T-helper 1 cell treated with Interleukin-12 subunit alpha and Interleukin-12 subunit beta and Interleukin-4 antibody, amounts not matched to agents 30 μg/mL and 1 μg/mL, for 36 hours (primary cell): ENCODE results near the gene ATPAF2.

Source experiments
- H3K27ac Mint-ChIP-seq: one replicate; pipeline ENCODE4 v1.8.0; 2021; ENCODE audit warnings: mild to moderate bottlenecking, mixed read lengths
- H3K27me3 Mint-ChIP-seq: one replicate; pipeline ENCODE4 v1.8.0; 2021; ENCODE audit warnings: low read depth, mixed read lengths
- H3K36me3 Mint-ChIP-seq: one replicate; pipeline ENCODE4 v1.8.0; 2021; ENCODE audit warnings: low read depth, mixed read lengths
- H3K4me1 Mint-ChIP-seq: one replicate; pipeline ENCODE4 v1.8.0; 2021; ENCODE audit warnings: low read depth, mixed read lengths
- H3K4me3 Mint-ChIP-seq: one replicate; pipeline ENCODE4 v1.8.0; 2021; ENCODE audit warnings: mild to moderate bottlenecking, moderate library complexity, mixed read lengths
- H3K9me3 Mint-ChIP-seq: one replicate; pipeline ENCODE4 v1.8.0; 2021; ENCODE audit warnings: mixed read lengths

Gene ATPAF2

DNA sequence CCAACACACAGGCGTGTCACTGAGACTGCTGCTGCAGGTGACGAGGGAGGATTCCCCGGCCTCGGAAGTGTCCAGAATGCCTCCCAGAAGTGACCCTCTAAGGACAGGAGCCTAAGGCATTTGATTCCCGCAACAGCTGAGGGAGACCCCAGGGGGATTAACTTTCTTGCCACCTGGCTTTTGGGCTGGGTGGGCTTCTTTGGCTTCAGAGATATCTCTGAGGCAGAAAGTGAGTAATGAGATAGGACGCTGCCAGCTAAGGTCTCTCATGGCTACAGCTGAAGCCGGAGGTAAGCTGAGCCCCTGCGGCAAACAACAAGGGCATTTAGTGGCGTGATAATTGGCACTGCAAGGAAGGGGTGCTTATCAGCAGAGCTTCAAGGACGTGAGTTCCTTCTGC is 49.4 kb downstream of the ATPAF2 start:
- no peaks in the 10 kb centered on the region for H3K4me1 Mint-ChIP-seq
- H3K36me3 Mint-ChIP-seq = no peaks in the 10 kb centered on the region
- no peaks in the 10 kb centered on the region for H3K27me3 Mint-ChIP-seq
- no peaks in the 10 kb centered on the region for H3K9me3 Mint-ChIP-seq
- no peak overlapping the region for H3K4me3 Mint-ChIP-seq
- H3K27ac Mint-ChIP-seq = no peak overlapping the region

GRCh38 chr17:17989081-17989480 is 49.9 kb downstream of the ATPAF2 start:
- Mint-ChIP-seq H3K27ac (no peak overlapping the region), H3K4me1 (no peaks in the 10 kb centered on the region), H3K9me3 (no peaks in the 10 kb centered on the region), H3K27me3 (no peaks in the 10 kb centered on the region), H3K4me3 (no peak overlapping the region), H3K36me3 (no peaks in the 10 kb centered on the region)

DNA sequence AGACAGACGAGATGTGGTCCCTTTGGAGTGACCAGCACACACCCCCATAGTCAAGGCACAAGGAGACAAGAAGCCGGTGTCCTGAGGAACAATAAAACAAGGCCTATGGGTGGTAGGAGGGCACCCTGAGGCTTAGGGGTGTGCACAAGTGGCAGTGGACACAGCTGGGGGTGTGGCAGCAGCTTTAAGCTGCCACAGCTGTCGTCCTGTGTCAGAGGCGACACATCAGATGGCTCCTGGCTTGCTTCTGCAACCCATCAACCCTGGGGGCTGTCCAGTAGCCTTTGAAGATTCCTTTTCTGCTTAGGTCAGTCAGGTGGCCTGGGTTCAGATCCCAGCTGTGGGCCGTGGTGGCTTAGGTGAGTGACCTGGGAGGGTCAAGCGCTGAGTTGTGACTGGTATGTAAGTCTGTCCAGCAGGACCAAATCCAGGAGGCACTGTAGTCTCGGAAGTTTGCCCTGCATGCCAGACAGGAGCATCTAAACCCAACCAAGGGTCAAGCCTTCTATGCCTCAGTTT is 50.5 kb downstream of the ATPAF2 start:
- Mint-ChIP-seq H3K36me3 (no peaks in the 10 kb centered on the region), H3K4me3 (no peak overlapping the region), H3K4me1 (no peaks in the 10 kb centered on the region), H3K27ac (no peak overlapping the region), H3K27me3 (no peaks in the 10 kb centered on the region), H3K9me3 (no peaks in the 10 kb centered on the region)

- Mint-ChIP-seq H3K27me3 (no peaks in the 10 kb centered on the region), H3K4me3 (no peak overlapping the region), H3K9me3 (no peaks in the 10 kb centered on the region), H3K4me1 (no peaks in the 10 kb centered on the region), H3K36me3 (no peaks in the 10 kb centered on the region), H3K27ac (no peak overlapping the region)
These were observed 51.1 kb downstream of the ATPAF2 start for GRCh38 chr17:17987901-17988300.

DNA sequence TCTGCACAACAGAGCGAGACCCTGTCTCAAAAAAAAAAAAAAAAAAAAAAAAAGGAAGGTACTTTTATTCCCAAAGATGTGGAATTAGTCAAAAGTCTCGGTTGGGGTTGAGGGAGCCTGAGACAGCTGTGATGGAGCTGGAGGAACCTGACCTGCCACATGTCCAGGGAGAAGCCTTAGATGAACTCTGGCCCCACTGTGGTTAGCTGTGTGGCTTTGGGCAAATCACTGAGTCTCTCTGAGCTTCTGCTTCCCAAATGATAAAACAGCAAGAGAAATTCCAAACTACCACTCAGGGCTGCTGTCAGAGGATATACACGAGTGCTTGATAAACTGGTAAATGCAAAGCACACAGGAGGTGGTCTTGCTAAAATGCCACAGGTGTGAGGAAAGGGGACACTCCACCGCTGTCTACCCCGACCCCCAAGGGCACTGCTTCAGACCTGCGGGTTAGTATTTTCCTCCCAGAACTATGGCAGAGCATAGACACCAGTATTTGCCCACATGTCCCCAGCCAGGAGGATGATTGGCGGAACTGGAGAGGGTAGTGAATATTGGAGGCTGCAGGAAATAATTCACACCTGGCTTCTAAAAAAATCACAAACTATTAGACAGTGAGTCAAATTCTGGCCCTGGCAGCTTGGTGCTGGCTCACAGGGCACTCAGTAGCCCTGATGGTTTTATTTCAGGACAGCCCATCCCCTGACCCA is 51.6 kb downstream of the ATPAF2 start:
- no peak overlapping the region for H3K27ac Mint-ChIP-seq
- no peaks in the 10 kb centered on the region for H3K36me3 Mint-ChIP-seq
- no peaks in the 10 kb centered on the region for H3K27me3 Mint-ChIP-seq
- no peaks in the 10 kb centered on the region for H3K4me1 Mint-ChIP-seq
- no peaks in the 10 kb centered on the region for H3K9me3 Mint-ChIP-seq
- no peak overlapping the region for H3K4me3 Mint-ChIP-seq

DNA sequence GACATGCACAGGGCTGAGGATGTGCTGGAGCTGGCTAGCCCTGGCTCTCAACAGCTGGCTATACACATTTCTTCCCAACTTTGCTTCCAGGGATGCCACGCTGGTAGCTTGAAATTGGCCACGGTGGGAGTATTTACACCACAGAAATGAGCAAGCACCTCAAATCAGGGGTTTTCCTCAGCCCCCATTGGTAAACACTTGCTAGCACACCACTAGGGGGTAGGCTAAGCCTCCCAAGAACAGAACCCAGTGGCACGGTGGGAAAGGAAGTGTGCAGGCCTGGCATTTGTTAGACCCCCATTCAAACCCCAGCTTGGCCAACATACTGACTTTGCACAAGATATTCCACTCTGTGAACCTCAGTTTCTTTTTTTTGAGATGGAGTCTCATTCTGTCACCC is 53.4 kb downstream of the ATPAF2 start:
- no peak overlapping the region for H3K27ac Mint-ChIP-seq
- H3K36me3 Mint-ChIP-seq = no peaks in the 10 kb centered on the region
- no peaks in the 10 kb centered on the region for H3K27me3 Mint-ChIP-seq
- H3K9me3 Mint-ChIP-seq = no peaks in the 10 kb centered on the region
- no peaks in the 10 kb centered on the region for H3K4me1 Mint-ChIP-seq
- H3K4me3 Mint-ChIP-seq = no peak overlapping the region

DNA sequence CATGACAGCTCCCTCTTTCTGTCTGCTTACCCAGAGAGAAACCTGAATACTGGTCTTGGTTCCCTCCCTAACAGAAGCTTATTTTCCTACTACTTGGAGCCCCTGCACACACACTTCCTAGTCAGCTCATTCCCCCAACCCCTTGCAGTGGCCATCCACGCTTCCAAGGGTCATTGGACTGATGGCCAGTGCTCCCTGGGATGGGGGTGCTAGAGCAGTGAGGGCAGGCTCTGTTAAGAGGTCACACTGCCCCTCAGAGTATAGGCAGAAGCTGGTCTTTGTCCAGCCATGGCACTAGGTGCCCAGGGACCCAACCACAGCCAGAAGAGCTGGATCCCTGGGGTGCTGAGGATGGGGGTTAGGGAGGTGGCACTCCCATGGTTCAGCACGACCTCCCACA is 53.8 kb downstream of the ATPAF2 start:
- Mint-ChIP-seq H3K4me3 (no peak overlapping the region), H3K27me3 (no peaks in the 10 kb centered on the region), H3K27ac (no peak overlapping the region)

GRCh38 chr17:17983776-17984175 is 55.2 kb downstream of the ATPAF2 start:
- no peak overlapping the region for H3K4me3 Mint-ChIP-seq
- no peak overlapping the region for H3K27ac Mint-ChIP-seq
- H3K4me1 Mint-ChIP-seq = no peaks in the 10 kb centered on the region
- H3K27me3 Mint-ChIP-seq = no peaks in the 10 kb centered on the region
- H3K36me3 Mint-ChIP-seq = no peaks in the 10 kb centered on the region
- H3K9me3 Mint-ChIP-seq = no peaks in the 10 kb centered on the region

More for the DNA sequence above, 53.8 kb downstream of the ATPAF2 start:
- no peaks in the 10 kb centered on the region for H3K9me3 Mint-ChIP-seq
- H3K36me3 Mint-ChIP-seq = no peaks in the 10 kb centered on the region
- H3K4me1 Mint-ChIP-seq = no peaks in the 10 kb centered on the region

- no peak overlapping the region for H3K4me3 Mint-ChIP-seq
- H3K36me3 Mint-ChIP-seq = no peaks in the 10 kb centered on the region
- H3K4me1 Mint-ChIP-seq = no peaks in the 10 kb centered on the region
- H3K27ac Mint-ChIP-seq = no peak overlapping the region
- no peaks in the 10 kb centered on the region for H3K9me3 Mint-ChIP-seq
- no peaks in the 10 kb centered on the region for H3K27me3 Mint-ChIP-seq
These were observed 55.6 kb downstream of the ATPAF2 start for GRCh38 chr17:17983376-17983775.

DNA sequence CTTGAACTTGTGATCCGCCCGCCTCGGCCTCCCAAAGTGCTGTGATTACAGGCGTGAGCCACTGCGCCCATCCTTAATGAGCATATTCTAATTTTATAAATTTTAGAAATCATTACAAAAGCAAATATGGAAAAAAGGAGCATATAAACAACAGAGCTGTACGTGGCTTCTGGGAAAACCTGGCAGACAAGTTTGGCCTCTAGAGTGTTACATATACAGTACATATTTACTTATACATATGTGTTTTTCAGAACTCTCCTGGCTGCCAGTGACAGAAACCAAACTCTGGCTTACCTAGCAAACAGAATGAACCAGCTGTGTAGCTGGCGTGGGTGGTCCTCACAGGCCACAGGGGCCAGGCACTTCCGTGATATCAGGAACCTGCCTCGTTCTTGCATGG is 56.2 kb downstream of the ATPAF2 start:
- Mint-ChIP-seq H3K27me3 (no peaks in the 10 kb centered on the region), H3K4me1 (no peaks in the 10 kb centered on the region), H3K9me3 (no peaks in the 10 kb centered on the region), H3K4me3 (no peak overlapping the region), H3K27ac (no peak overlapping the region), H3K36me3 (no peaks in the 10 kb centered on the region)

DNA sequence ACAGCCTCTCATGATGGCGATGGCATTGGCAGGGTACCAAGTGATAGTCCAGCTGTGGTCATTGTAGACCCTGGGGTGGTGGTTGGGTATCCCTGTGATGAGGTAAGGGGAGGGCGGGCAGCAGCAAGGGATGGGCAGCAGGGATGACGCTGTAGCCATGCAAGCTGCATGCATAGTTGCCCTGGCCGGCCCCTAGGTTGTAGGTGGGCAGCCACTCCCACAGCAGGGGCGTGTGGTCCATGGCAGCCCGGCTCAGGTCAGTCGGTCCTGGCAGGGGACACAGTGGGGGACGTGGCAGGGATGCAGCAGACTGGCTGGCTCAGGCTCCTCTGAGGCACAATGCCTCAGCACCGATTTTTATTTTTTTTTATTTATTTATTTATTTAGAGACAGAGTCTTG is 57.6 kb downstream of the ATPAF2 start:
- Mint-ChIP-seq H3K4me1 (no peaks in the 10 kb centered on the region), H3K9me3 (no peaks in the 10 kb centered on the region), H3K4me3 (no peak overlapping the region), H3K36me3 (no peaks in the 10 kb centered on the region), H3K27ac (no peak overlapping the region), H3K27me3 (no peaks in the 10 kb centered on the region)

DNA sequence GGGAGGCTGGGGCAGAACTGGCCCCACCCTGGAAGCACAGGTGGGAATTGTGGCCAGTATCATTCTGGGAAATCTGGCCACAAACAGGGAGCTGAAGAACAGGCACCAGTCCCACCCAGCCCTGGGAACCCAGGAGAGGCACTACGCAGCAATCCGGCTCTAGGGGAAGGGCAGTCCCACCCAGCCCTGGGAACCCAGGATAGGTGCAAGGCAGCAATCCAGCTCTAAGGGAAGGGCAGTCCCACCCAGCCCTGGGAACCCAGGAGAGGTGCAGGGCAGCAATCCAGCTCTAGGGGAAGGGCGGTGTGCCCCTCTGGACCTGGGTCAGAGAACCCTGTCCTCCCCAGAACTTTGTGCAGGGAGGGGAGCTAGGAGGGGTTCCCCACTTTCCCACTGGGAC is 59.2 kb downstream of the ATPAF2 start:
- Mint-ChIP-seq H3K4me3 (no peak overlapping the region), H3K27ac (no peak overlapping the region), H3K36me3 (no peaks in the 10 kb centered on the region), H3K27me3 (no peaks in the 10 kb centered on the region), H3K4me1 (peaks cover 2% of the 10 kb centered on the region), H3K9me3 (no peaks in the 10 kb centered on the region)

GRCh38 chr17:17978481-17979424 is 60.2 kb downstream of the ATPAF2 start:
- Mint-ChIP-seq H3K4me3 (no peak overlapping the region), H3K9me3 (no peaks in the 10 kb centered on the region), H3K27ac (no peak overlapping the region), H3K36me3 (no peaks in the 10 kb centered on the region), H3K4me1 (peaks cover 3% of the 10 kb centered on the region), H3K27me3 (no peaks in the 10 kb centered on the region)

DNA sequence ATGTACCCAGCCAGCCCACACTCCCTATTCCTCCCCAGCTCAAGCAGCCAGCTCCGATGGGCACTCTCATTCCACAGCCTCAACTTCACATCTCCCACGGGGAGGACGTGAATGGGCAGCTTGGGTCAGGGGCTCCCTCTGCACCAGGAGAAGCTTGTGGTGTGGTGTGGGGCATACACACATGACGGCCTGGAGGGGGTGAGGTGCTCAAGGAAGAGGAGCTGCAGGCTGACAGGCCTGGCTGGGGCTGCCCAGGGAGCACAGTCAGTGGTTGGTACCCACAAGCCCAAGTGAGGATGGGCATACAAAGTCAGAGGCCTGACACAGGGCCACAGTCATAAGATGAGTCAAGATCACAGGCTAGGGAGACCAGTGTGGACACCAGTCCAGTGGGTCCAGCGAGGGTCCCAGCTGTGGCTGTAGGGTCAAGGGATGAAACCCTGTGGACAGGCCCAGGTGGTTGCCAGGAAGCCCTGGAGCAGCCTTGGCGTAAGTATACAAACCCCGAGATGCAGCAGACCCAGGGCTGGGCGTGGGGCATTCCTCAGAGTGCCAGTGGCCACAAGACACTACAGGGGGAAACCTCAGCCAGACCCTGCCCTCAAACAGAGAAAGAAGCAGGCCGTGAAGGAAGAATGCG is 61.9 kb downstream of the ATPAF2 start:
- no peaks in the 10 kb centered on the region for H3K27me3 Mint-ChIP-seq
- H3K4me1 Mint-ChIP-seq = peaks cover 8% of the 10 kb centered on the region
- H3K27ac Mint-ChIP-seq = no peak overlapping the region
- H3K36me3 Mint-ChIP-seq = no peaks in the 10 kb centered on the region
- no peaks in the 10 kb centered on the region for H3K9me3 Mint-ChIP-seq
- H3K4me3 Mint-ChIP-seq = no peak overlapping the region
